GM12873 (cell line): Measurements from ENCODE around the gene AHRR.

ENCODE experiments used
- TF ChIP-seq, protein P1 (sequence below): IDR thresholded peaks from 2 replicates; pipeline ENCODE4 v1.5.1; 2012; ENCODE audit warnings: low read depth, mild to moderate bottlenecking, moderate library complexity, low read length, control low read depth; ENCODE audit not compliant: insufficient read depth; ENCODE audit errors: missing control alignments

Gene AHRR

GRCh38 chr5:383066-383465 lies 61.6 kb downstream of the AHRR start:
- TF ChIP-seq, protein P1, sequence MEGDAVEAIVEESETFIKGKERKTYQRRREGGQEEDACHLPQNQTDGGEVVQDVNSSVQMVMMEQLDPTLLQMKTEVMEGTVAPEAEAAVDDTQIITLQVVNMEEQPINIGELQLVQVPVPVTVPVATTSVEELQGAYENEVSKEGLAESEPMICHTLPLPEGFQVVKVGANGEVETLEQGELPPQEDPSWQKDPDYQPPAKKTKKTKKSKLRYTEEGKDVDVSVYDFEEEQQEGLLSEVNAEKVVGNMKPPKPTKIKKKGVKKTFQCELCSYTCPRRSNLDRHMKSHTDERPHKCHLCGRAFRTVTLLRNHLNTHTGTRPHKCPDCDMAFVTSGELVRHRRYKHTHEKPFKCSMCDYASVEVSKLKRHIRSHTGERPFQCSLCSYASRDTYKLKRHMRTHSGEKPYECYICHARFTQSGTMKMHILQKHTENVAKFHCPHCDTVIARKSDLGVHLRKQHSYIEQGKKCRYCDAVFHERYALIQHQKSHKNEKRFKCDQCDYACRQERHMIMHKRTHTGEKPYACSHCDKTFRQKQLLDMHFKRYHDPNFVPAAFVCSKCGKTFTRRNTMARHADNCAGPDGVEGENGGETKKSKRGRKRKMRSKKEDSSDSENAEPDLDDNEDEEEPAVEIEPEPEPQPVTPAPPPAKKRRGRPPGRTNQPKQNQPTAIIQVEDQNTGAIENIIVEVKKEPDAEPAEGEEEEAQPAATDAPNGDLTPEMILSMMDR: no peak

DNA sequence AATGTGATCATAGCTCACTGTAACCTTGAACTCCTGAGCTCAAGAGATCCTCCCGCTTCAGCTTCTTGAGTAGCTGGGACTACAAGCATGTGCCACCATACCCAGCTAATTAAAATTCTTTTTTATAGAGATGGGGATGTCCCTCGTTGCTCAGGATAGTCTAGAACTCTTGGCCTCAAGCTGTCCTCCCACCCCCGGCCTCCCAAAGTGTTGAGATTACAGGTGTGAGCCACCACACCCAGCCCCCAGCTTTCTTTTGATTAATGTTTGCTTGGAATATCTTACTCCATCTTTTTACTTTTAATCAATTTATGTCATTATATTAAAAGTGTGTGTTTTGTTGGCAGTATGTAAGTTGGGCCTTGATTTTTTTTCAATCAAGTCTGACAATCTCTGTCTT lies 62.1 kb downstream of the AHRR start:
- TF ChIP-seq, protein P1: no peak

DNA sequence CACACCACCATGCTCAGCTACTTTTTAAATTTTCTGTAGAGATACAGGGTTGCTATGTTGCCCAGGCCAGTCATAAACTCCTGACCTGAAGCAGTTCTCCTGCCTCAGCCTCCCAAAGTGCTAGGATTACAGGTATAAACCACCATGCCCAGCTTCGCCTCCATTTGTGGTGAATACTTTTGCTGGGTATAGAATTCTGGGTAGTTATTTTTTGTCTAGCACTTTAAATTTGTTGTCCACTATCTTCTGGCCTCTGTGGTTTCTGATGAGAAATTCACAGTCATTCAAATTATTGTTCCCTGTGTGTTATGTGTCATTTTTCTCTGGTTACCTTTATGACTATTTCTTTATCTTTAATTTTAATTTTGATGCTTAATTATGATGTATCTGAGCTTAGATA lies 63.8 kb downstream of the AHRR start:
- TF ChIP-seq, protein P1: no peak

GRCh38 chr5:386432-387341 lies 65.2 kb downstream of the AHRR start:
- TF ChIP-seq, protein P1: no peak

DNA sequence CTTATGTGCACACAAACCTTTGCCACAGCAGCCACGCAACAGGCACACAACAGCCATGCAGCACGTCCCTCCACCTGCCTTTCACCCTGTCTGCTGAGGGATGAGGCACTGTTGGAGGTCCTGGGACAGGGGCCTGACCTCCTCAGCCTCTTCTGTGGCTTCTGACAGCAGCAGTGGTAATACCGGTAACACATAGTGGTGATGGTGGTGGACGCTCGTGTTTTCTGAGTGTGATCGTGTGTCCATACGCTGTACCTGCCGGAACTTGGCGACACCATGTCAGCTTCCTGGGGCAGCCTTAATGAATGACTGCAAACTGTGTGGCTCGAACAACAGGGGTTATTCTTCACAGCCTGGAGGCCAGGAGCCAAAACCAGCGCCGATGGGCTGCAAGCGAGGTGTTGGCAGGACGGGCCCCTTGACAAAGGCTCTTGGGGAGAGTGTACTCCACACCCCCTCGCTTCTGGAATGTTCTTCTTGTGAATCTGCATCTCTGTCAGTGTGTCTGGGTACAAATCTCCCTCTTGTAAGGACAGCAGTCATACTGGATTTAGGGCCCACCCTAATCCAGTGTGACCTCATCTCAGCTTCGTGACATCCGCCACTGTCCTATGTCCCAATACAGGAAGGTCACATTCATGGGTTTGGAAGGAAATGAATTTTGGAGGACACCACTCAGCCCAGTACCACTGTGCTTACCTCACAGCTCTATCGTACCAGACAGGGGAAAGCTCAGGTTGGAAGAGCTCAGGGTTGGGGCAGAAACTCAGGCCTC lies 66.2 kb downstream of the AHRR start:
- TF ChIP-seq, protein P1: no peak

DNA sequence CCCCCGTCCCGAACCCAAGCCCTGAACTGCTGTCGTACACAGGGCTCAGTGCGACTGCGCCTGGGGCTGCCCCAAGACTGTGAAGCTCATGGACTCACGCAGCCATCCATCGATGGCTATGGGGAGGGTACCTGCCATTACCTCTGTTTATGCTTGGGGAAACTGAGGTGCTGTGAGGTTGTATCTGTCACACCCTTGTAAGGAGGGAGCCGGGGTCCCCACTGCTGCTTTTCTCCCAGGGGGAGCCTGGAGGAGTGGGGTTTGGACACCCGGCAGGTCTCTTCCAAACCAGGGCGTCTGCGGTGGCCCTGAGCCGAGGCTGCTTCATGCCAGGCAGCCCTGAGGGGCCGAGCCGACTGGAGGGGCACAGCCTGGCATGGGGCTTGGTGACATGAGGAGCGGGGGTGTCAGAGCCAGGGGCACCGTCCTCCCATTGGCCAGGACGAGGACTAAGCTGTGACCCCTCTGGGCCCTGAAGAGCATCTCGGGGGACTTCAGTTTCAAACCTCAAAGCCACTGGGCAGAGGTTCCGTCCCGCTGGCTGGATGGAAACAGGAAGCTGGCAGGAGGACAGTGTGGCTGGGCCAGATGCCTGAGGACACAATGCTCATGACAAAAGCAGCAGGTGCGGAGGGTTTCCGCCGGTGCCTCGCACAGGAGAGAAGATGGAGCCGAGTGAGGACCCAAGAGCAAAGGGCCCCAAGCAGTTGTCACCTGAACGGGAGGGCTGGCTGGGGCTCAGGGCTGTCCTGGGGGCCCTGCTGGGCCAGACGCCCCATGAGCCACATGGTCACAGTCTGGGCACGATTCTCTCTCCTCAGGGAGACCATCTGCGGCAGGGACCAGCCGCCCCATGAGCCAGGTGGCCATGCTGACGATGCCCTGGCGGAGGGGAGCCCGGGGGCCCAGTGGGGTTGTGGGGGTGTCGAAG lies 67.0 kb downstream of the AHRR start:
- TF ChIP-seq, protein P1: no peak
